Loucy (cell line): Measurements from ENCODE around the gene MPHOSPH8.

Experiments used
- CTCF ChIP-seq: fragments of 200-600 bp; sonication (generic); conservative IDR thresholded peaks from 2 replicates; pipeline ENCODE4 v1.5.1; 2014; ENCODE audit warnings: mild to moderate bottlenecking, antibody characterized with exemption, low read length
- EZH2phosphoT487 ChIP-seq: fragments of 200-600 bp; IDR thresholded peaks from 2 replicates; pipeline ENCODE4 v1.6.1; 2018; ENCODE audit warnings: antibody characterized with exemption, mild to moderate bottlenecking, moderate library complexity, borderline replicate concordance

GRCh38 chr13:19605161-19605955 lies 28.1 kb upstream of the MPHOSPH8 start:
- TF ChIP-seq CTCF (no peak), EZH2phosphoT487 (no peak)
